AG09319 (cell line): ENCODE data around the gene MBLAC1.

Source experiments
- DNase-seq: peaks from one replicate; pipeline ENCODE4 v3.0.0-alpha.2; 2010; ENCODE audit warnings: low read depth; ENCODE audit errors: extremely low read depth
- CTCF ChIP-seq: IDR thresholded peaks from 2 replicates; pipeline ENCODE4 v1.5.1; 2011; ENCODE audit warnings: low read depth, mild to moderate bottlenecking, inconsistent platforms, low read length, moderate library complexity

MBLAC1 gene

GRCh38 chr7:100119072-100119969, 7.4 kb upstream of the MBLAC1 start, which contains the start of the genes CNPY4 and TAF6:
TSS of gene CNPY4 (plus strand) at chr7:100119634. CDS start at chr7:100119745, 111 bp downstream.
TSS of gene TAF6 (minus strand) at chr7:100119358. CDS start at chr7:100114209, 5,149 bp downstream.
- no peak for TF ChIP-seq CTCF
- DNase-seq, result peak; percentile 90

GRCh38 chr7:100119970-100120732, 6.6 kb upstream of the MBLAC1 start:
- DNase-seq, result peak; percentile 16
- TF ChIP-seq CTCF, result no peak

- DNase-seq, result no peak
- no peak for TF ChIP-seq CTCF
These were observed 6.1 kb upstream of the MBLAC1 start for GRCh38 chr7:100120733-100121036.

- TF ChIP-seq CTCF, result no peak
- DNase-seq, result no peak
These were observed 4.7 kb upstream of the MBLAC1 start for GRCh38 chr7:100122067-100122466.

GRCh38 chr7:100122568-100122967, 4.2 kb upstream of the MBLAC1 start:
- DNase-seq, result no peak

GRCh38 chr7:100124301-100125230, 2.2 kb upstream of the MBLAC1 start:
- TF ChIP-seq CTCF, result no peak
- no peak for DNase-seq

More at GRCh38 chr7:100122568-100122967, 4.2 kb upstream of the MBLAC1 start:
- no peak for TF ChIP-seq CTCF
